Lower leg skin (tissue), 3 donors: Measurements from ENCODE around the gene CC2D1A.

Experiments used
- CTCF ChIP-seq, 3 donors: fragments of 450-650 bp; IDR thresholded peaks; one replicate each; pipeline ENCODE4 v1.5.1; 2016; ENCODE audit warnings: antibody characterized with exemption in 3 of 3, mild to moderate bottlenecking in 3 of 3, moderate library complexity in 2 of 3
- POLR2A ChIP-seq, 2 donors: fragments of 450-650 bp; IDR thresholded peaks; one replicate each; pipeline ENCODE4 v1.6.1; 2016 to 2017; ENCODE audit warnings: antibody characterized with exemption in 2 of 2, mild to moderate bottlenecking in 1 of 2, moderate library complexity in 1 of 2

- TF ChIP-seq CTCF (IDR thresholded peaks at IDR 0.05) (no peak), POLR2A (IDR thresholded peaks at IDR 0.05) (no peak)
Observed at GRCh38 chr19:13914777-13915176, 8.8 kb downstream of the CC2D1A start.
